Measurements from ENCODE around the gene DAPK1. TPM values are rescaled to one million over a fixed set of nuclear protein-coding genes. Genes with fewer than 3 reads are reported as not detected.

The DAPK1 gene
- total and polyA plus RNA-seq, 2 donors (not counting 3 experiments of a cell fraction or from before 2014, with no cell fraction given) = 58.9 to 119 TPM

DNA sequence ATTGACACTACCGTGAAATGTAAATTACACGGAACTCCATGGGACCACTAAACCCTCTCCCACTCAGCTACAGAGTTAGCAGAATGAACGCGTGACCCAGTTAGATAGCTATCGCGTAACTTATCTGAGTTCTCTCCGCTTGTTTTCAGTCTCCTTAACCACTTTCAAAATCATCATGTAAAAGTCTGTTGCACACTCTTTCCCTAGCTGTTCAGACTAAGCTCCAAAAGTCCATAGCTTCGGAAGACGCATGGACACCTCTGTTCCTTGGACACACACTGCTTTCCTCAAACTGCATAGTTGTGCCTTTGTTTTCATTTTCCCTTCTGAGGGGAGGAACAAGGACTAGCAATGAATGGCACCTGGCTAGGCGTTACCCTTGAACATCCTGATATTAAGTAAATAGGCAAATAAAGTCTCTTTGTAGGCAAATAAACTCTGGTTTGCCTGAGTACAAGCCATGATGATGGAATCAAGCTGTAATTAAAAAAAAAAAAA is 83.3 kb downstream of the DAPK1 start:
- FAIRE-seq = no peak
- no TSS peak for BruUV-seq (replicated peaks)
- DNase-seq (ENCODE audit: low read depth, low spot score) = no peak
- H3K79me2 ChIP-seq (ENCODE audit: control insufficient read depth, insufficient read depth, low read length) = peaks cover 4% of the 10 kb centered on the region
- H3K9ac ChIP-seq (replicated peaks; ENCODE audit: extremely low read depth, insufficient read depth, low read length) = no peak overlapping the region
- intact Hi-C loops (cut with micrococcal nuclease) = no loop called here
- H3K9me1 ChIP-seq (replicated peaks; ENCODE audit: control insufficient read depth, extremely low read depth, insufficient read depth, low read length) = no peaks in the 10 kb centered on the region
- ChIA-PET POLR2A (no interaction called here), CTCF (interaction anchor here (1.0 to 1.2 kb wide), 2 partner anchors 8 to 11 kb away, joined by 4 to 5 read pairs; no protein-coding TSS in a partner anchor)
- no peaks in the 10 kb centered on the region for H3K4me1 ChIP-seq (ENCODE audit: control insufficient read depth, extremely low read depth, insufficient read depth, low read length)
- no peaks in the 10 kb centered on the region for H3K36me3 ChIP-seq (ENCODE audit: control insufficient read depth in 2 of 2, extremely low read depth in 1 of 2, insufficient read depth in 2 of 2, low read length in 2 of 2)
- no peaks in the 10 kb centered on the region for H3K9me3 ChIP-seq (replicated peaks; ENCODE audit: control insufficient read depth, insufficient read depth, low read length)
- no peak for TF ChIP-seq JUN (IDR thresholded peaks at IDR 0.05; ENCODE audit: borderline replicate concordance, insufficient read depth, insufficient read length, low read depth)
- TF ChIP-seq POLR2A (IDR thresholded peaks at IDR 0.05; ENCODE audit: low read depth, low read length) = no peak
- TF ChIP-seq MYC (IDR thresholded peaks at IDR 0.05; ENCODE audit: low read depth, low read length) = no peak
- no peak for TF ChIP-seq EZH2 (IDR thresholded peaks at IDR 0.05; ENCODE audit: borderline replicate concordance, low read depth, low read length, severe bottlenecking)
- TF ChIP-seq, protein P1, sequence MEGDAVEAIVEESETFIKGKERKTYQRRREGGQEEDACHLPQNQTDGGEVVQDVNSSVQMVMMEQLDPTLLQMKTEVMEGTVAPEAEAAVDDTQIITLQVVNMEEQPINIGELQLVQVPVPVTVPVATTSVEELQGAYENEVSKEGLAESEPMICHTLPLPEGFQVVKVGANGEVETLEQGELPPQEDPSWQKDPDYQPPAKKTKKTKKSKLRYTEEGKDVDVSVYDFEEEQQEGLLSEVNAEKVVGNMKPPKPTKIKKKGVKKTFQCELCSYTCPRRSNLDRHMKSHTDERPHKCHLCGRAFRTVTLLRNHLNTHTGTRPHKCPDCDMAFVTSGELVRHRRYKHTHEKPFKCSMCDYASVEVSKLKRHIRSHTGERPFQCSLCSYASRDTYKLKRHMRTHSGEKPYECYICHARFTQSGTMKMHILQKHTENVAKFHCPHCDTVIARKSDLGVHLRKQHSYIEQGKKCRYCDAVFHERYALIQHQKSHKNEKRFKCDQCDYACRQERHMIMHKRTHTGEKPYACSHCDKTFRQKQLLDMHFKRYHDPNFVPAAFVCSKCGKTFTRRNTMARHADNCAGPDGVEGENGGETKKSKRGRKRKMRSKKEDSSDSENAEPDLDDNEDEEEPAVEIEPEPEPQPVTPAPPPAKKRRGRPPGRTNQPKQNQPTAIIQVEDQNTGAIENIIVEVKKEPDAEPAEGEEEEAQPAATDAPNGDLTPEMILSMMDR (IDR thresholded peaks at IDR 0.05; ENCODE audit: extremely low read depth in 1 of 2, insufficient read depth in 1 of 2, low read depth in 1 of 2, low read length in 2 of 2) = no peak
- no peak for TF ChIP-seq GATA2 (IDR thresholded peaks at IDR 0.05; ENCODE audit: insufficient read depth, insufficient read length, low read depth, low read length)
- TF ChIP-seq POLR2AphosphoS5 (IDR thresholded peaks at IDR 0.05; ENCODE audit: insufficient read depth, low read depth, low read length) = no peak
- TF ChIP-seq, protein P2, sequence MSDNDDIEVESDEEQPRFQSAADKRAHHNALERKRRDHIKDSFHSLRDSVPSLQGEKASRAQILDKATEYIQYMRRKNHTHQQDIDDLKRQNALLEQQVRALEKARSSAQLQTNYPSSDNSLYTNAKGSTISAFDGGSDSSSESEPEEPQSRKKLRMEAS (IDR thresholded peaks at IDR 0.05; ENCODE audit: insufficient read depth, insufficient read length) = no peak
- no peak for TF ChIP-seq FOS (IDR thresholded peaks at IDR 0.05; ENCODE audit: borderline replicate concordance, insufficient read depth, low read length)
- H2AFZ ChIP-seq (ENCODE audit: low read depth, low read length) = no peak overlapping the region
- H3K4me2 ChIP-seq (ENCODE audit: insufficient read depth, low read length) = no peak overlapping the region
- no peak overlapping the region for H3K4me3 ChIP-seq (replicated peaks in 1 of 3; ENCODE audit: insufficient read depth in 1 of 3, low read depth in 1 of 3, low read length in 3 of 3)
- no peak overlapping the region for H3K27ac ChIP-seq (ENCODE audit: insufficient read depth, low read depth, low read length)
- dilution Hi-C loops (cut with MboI; ENCODE audit: extremely low pct_ligation_motif_present, low sequenced_read_pairs) = no loop called here
- no peaks in the 10 kb centered on the region for H3K27me3 ChIP-seq (ENCODE audit: control insufficient read depth in 2 of 2, insufficient read depth in 2 of 2, low read length in 2 of 2)
- H4K20me1 ChIP-seq (replicated peaks; ENCODE audit: control insufficient read depth, extremely low read depth, insufficient read depth, low read length) = no peaks in the 10 kb centered on the region
